ENCODE results near the gene EXOSC7.

EXOSC7 gene

DNA sequence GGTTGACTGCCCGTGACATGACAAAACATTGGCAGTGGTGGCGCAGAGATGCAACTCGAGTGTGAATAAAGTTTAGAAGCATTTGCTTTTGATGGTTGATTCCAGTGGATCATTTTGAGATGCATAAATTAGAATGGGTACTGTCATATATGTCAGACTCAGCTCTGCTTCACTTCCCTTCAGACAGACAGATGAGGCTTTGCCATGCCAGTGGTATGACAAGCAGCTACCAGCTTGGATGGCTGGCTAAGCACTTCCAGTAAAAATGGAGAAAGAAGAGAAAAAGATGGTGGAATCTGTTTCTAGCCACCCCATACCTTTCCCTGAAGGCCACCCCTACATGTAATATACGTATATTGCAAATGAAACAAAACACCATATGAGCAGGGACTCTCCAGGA is 36.5 kb downstream of the EXOSC7 start:
- TF ChIP-seq, protein P1, sequence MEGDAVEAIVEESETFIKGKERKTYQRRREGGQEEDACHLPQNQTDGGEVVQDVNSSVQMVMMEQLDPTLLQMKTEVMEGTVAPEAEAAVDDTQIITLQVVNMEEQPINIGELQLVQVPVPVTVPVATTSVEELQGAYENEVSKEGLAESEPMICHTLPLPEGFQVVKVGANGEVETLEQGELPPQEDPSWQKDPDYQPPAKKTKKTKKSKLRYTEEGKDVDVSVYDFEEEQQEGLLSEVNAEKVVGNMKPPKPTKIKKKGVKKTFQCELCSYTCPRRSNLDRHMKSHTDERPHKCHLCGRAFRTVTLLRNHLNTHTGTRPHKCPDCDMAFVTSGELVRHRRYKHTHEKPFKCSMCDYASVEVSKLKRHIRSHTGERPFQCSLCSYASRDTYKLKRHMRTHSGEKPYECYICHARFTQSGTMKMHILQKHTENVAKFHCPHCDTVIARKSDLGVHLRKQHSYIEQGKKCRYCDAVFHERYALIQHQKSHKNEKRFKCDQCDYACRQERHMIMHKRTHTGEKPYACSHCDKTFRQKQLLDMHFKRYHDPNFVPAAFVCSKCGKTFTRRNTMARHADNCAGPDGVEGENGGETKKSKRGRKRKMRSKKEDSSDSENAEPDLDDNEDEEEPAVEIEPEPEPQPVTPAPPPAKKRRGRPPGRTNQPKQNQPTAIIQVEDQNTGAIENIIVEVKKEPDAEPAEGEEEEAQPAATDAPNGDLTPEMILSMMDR (conservative IDR thresholded peaks at IDR 0.05; ENCODE audit: control insufficient read depth, insufficient read depth, low read depth, low read length): no peak
- DNase-seq (ENCODE audit: low read depth): no peak
- H3K4me3 ChIP-seq (ENCODE audit: control insufficient read depth, low read depth, low read length): no peak overlapping the region

DNA sequence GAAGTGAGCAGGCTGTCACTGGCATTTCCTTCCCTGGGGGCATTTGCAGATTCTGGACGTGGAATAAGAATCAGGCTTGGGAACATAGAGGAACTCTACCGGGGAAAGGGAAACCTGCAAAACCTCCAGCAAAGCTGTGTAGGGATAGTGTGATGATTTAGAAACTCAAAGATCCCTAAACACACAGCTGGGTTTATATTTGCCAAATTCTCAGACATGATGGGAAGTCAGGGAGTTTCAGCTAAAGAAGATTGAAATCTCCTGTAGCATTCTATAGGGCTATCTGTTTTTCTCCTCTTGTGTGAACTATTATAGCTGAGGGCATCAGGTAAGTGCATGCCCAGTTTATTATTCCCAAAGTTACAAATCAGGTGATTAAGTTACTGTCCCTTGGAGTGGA is 40.9 kb downstream of the EXOSC7 start:
- TF ChIP-seq, protein P1 (conservative IDR thresholded peaks at IDR 0.05; ENCODE audit: control insufficient read depth, insufficient read depth, low read depth, low read length): no peak
- no peak overlapping the region for H3K4me3 ChIP-seq (ENCODE audit: control insufficient read depth, low read depth, low read length)
- DNase-seq (ENCODE audit: low read depth): no peak

DNA sequence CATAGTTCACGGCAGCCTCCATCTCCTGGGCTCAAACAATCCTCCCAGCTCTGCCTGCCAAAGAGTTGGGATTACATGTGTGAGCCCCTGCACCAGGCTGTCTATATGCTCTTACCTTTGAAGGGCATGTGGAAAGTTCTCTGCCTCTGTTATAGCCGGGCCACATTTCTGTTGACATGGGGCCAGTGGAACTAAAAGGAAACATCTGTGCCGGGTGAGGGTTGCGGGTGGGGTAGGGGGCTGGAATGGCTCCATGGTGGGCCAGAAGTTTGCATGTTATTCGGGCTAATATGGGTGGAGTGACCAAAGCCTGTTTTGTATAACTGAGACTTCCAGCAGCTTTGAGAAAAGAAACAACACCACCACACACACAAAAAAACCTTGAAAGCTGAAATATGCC is 41.8 kb downstream of the EXOSC7 start:
- no peak overlapping the region for H3K4me3 ChIP-seq (ENCODE audit: control insufficient read depth, low read depth, low read length)
- DNase-seq (ENCODE audit: low read depth): no peak
- TF ChIP-seq, protein P1 (conservative IDR thresholded peaks at IDR 0.05; ENCODE audit: control insufficient read depth, insufficient read depth, low read depth, low read length): no peak

GRCh38 chr3:45020534-45020933 is 44.5 kb downstream of the EXOSC7 start:
- TF ChIP-seq, protein P1 (conservative IDR thresholded peaks at IDR 0.05; ENCODE audit: control insufficient read depth, insufficient read depth, low read depth, low read length): no peak
- DNase-seq (ENCODE audit: low read depth): no peak
- H3K4me3 ChIP-seq (ENCODE audit: control insufficient read depth, low read depth, low read length): no peak overlapping the region

DNA sequence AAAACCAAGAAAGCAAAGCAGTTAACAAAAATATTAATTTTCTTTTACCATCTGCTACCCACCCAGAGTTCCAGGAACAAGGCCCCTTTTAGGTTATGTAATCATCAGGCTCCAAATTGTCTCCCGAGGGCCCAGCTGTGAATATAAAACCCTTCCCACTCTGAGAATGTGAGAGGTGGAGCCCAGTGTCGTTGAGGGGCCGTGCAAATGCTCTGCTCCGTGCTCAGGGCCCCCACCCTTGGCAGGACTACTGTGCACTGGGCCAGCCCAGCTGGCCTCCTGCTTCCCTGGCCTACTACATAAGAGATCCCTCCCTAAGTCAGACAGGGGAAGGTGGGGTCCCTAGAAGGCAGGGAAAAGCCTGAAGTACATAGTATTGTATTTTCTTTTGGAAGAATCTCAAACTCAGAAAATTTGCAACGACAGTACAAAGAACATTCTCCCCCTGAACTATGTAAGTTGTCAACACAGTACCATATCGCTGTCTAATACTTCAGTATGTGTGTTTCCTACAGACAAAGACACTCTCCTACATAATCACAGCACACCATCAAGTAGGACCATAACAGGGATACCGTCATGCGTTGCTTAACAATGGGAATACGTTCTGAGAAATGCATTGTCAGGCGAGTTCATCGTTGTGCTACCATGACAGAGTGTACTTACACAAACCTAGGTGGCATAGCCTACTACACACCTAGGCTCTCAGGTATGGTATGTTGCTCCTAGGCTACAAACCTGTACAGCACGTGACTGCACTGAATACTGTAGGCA is 45.7 kb downstream of the EXOSC7 start:
- peak; percentile 40 for DNase-seq (ENCODE audit: low read depth)
- no peak overlapping the region for H3K4me3 ChIP-seq (ENCODE audit: control insufficient read depth, low read depth, low read length)
- TF ChIP-seq, protein P1 (conservative IDR thresholded peaks at IDR 0.05; ENCODE audit: control insufficient read depth, insufficient read depth, low read depth, low read length): no peak

GRCh38 chr3:45023675-45024074 is 47.6 kb downstream of the EXOSC7 start:
- no peak overlapping the region for H3K4me3 ChIP-seq (ENCODE audit: control insufficient read depth, low read depth, low read length)
- TF ChIP-seq, protein P1 (conservative IDR thresholded peaks at IDR 0.05; ENCODE audit: control insufficient read depth, insufficient read depth, low read depth, low read length): no peak
- DNase-seq (ENCODE audit: low read depth): no peak
